Right renal cortex interstitium (tissue), 3 donors: ENCODE data around the gene PUSL1. TPM values are rescaled to one million over a fixed set of nuclear protein-coding genes. Genes with fewer than 3 reads are reported as not detected.

Source experiments
- DNase-seq, 3 donors: peaks; one replicate each; pipeline ENCODE4 v3.0.0-alpha.2; 2013; ENCODE audit warnings: low read depth in 3 of 3, low spot score in 2 of 3
- polyA plus RNA-seq, 3 donors: library from polyadenylated mRNA; unstranded; fragments of 120-200 nt; gene quantifications; one replicate each; pipeline ENCODE4 v1.2.1, GENCODE V29; 2013; ENCODE audit not compliant: insufficient read length in 3 of 3

Gene PUSL1
- polyA plus RNA-seq, 3 donors: 5.4 to 6.3 (median 5.8) TPM

- DNase-seq: no peak
Observed at GRCh38 chr1:1335792-1336248, 27.4 kb downstream of the PUSL1 start.

- DNase-seq: no peak
Observed at GRCh38 chr1:1336446-1336845, 28.0 kb downstream of the PUSL1 start.

- no peak for DNase-seq
Observed at GRCh38 chr1:1336931-1337792, 28.8 kb downstream of the PUSL1 start.

- DNase-seq: no peak
Observed at GRCh38 chr1:1337793-1338147, 29.4 kb downstream of the PUSL1 start.

- DNase-seq: no peak
Observed at GRCh38 chr1:1338278-1338677, 29.9 kb downstream of the PUSL1 start.

- no peak for DNase-seq
Observed at GRCh38 chr1:1340185-1340584, 31.8 kb downstream of the PUSL1 start.

DNA sequence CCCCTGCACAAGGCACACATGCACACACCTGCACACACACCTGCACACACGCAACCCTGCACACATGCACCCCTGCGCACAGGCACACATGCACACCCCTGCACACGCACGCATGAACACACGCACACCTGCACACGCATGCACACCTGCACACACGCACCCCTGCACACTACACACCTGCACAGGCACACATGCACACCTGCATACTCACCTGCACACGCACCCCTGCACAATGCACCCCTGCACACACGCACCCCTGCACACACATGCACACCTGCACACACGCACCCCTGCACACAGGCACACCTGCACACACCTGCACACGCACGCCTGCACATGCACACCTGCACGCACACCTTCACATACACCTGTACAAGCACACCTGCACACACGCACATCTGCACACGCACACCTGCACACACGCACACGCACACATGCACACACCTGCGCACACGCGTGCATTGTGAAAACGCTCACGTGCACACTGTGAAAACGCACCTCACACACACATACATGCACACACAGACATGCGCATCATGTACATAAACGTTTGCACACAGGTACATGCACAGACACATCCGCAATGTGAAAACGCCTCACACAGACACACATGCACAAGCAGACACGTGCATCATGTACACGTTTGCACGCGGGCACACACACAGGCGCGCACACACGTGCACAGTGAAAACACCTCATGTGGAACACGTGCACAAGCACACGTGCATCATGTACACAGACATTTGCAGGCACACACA is 32.6 kb downstream of the PUSL1 start:
- DNase-seq: no peak

- DNase-seq: no peak
Observed at GRCh38 chr1:1341549-1342021, 33.2 kb downstream of the PUSL1 start.

GRCh38 chr1:1342061-1342562 is 33.7 kb downstream of the PUSL1 start:
- DNase-seq: no peak

GRCh38 chr1:1342584-1343115 is 34.3 kb downstream of the PUSL1 start:
- DNase-seq: no peak

DNA sequence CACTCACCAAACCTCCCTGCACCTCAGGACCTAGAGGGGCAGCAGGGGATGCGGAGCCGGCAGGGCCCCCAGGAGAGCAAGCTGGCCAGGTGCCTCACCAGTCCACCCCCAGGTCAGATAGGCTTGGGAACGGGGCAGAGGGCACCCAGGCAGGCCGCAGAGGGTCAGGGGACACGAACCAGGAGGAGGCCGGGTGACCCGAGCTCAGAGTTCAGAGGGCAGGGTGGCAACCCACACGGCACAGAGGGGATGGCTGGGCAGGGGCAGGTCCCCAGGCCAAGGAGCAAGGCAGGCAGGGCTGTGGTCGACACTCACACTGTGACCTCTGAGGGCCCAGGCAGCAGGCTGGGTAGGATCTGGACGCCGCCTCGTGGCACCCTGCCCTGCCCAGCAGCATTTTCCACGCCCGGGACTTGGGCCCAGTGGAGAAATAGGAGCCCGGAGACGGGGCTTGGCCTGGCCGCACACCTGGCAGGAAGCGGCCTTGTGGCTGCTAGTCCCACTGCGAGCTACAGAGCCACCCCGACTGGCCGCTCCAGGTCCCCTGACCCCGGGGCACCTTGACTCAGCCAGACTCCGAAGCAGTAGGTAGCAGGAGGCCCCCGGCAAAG is 35.5 kb downstream of the PUSL1 start:
- DNase-seq: no peak

DNA sequence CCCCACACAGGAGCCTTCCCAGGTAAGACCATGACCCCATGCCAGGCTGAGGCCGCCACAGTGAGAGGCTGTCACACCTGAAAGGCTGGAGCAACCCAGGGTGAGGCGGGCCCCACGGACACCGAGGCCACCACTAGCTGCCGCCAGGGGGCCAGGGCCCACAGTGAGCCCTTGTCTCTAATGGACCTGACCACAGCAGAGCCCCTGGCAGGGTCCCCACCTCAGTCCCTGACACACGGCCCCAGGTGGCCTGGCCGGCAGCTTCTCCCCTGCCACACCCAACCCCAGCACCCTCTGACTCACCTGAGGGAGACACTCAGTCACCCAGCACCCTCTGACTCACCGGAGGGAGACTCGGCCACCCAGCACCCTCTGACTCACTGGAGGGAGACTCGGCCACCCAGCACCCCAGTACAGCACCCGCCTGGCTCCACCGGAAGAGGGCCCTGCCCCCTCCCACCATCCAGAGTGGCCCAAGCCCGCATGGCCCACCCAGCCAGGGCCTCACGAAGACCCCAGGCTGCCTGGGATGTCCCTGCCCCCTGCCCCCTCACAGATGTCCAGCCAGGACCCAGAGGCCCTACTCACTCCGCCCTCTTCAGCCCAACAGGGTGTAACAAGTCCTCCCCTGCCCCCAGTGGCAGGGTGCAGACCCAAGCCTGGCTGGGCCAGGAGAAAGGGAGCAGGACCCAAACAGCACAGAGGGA is 36.4 kb downstream of the PUSL1 start:
- no peak for DNase-seq

GRCh38 chr1:1345384-1345783 is 37.0 kb downstream of the PUSL1 start:
- no peak for DNase-seq

GRCh38 chr1:1345860-1346500 is 37.6 kb downstream of the PUSL1 start:
- no peak for DNase-seq

- no peak for DNase-seq
Observed at GRCh38 chr1:1346501-1346890, 38.1 kb downstream of the PUSL1 start.

DNA sequence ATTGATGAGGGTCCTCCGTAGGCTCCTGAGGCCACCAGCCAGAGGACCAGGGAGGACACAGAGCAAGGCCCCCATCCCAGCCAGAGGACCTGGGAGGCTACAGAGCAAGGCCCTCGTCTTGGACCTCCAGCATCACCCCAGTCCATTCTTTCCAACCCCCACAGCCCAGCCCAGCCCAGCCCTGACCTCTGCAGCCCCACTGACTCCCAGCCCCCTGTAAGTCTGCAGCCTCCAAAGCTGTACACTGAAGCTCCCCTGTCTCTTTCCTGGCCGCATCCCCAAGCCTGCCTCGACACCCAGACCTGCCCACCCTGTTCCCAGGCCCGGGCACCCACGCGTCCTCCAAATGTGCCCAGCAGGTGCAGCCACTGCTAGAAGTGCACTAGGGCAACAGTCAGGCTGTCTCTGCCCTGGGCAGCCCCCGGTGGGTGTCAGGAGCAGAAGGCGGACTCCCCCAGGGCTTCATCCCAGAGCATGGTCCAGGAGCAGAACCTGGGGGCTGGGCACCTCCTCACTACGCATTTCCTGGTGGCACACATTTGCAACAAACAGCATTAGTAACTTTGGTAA is 38.7 kb downstream of the PUSL1 start:
- no peak for DNase-seq

DNA sequence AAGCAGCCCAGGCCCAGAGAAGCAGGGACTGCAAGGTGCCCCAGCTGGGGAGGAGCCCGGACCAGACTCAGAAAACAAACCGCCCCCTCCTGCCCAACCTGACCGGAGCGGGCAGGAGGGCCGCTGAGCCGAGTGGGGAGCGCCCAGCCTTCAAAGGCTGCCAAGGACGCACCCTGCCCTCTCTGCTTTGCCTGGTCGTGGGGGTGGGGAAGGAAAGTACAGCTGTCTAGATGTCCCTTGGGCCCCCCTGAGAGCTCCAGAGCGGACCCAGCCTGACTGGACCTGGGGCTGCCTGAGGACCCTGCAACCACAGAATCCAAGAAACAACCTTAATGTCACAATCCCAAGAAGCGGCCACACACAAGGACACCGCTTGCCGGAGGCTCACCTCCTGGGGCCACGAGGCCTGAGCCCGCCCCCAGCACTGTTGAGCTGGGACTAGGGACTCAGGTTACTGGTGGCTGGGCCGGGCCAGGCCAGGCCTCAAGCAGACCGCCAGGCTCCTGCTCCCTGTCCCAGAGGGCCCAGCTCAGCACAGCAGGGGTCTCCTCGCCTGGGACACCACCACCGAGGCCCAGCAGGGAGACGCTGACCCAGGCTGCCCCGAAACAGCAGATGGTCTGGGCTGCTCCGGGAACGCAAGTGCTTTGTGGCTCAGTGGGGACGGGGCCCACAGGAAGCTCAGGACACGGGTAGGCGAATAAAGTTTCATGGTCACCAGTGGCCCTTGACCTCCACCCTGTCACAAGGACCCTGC is 39.4 kb downstream of the PUSL1 start:
- no peak for DNase-seq

- DNase-seq: no peak
Observed at GRCh38 chr1:1348420-1349255, 40.2 kb downstream of the PUSL1 start.
